Tibial artery (tissue), 4 donors: ENCODE measurements around the gene PLEKHN1.

ENCODE experiments used
- DNase-seq, 2 donors: peaks; one replicate each; pipeline ENCODE4 v3.0.0-alpha.2; 2019
- H3K27ac ChIP-seq, 2 donors: fragments of 200-600 bp; sonication (generic) in 1 of 2; 1 replicate in 1 of 2; 2 replicates in 1 of 2; pipeline ENCODE4 v1.5.1; 2018 to 2019; ENCODE audit warnings: mild to moderate bottlenecking in 1 of 2
- H3K27me3 ChIP-seq, 2 donors: fragments of 200-600 bp; sonication (generic) in 1 of 2; one replicate each; pipeline versions ENCODE4 v1.5.1 to v1.6.0; 2016 to 2019
- H3K36me3 ChIP-seq, 3 donors: fragments of 200-600 bp; sonication (generic) in 2 of 3; one replicate each; pipeline ENCODE4 v1.5.1; 2016 to 2019; ENCODE audit warnings: mild to moderate bottlenecking in 2 of 3
- H3K4me1 ChIP-seq, 4 donors: fragments of 200-600 bp; sonication (generic) in 2 of 4; 1 replicate in 3 of 4; 2 replicates in 1 of 4; pipeline ENCODE4 v1.5.1; 2016 to 2019
- H3K4me3 ChIP-seq, 2 donors: fragments of 200-600 bp; sonication (generic) in 1 of 2; 1 replicate in 1 of 2; 2 replicates in 1 of 2; pipeline ENCODE4 v1.5.1; 2018 to 2019; ENCODE audit warnings: mild to moderate bottlenecking in 2 of 2
- H3K9me3 ChIP-seq, 3 donors: fragments of 200-600 bp; sonication (generic) in 1 of 3; one replicate each; pipeline ENCODE4 v1.5.1; 2016 to 2019
- intact Hi-C: fragments of 100-400 bp; cut with DNase I; formaldehyde crosslinking; loops from one replicate; pipeline ENCODE4 v1.15.0; 2023; ENCODE audit warnings: low total_unique reads
- TF ChIP-seq, protein P1 (sequence below), 2 experiments: fragments of 200-600 bp in 1 of 2; fragments of 450-650 bp in 1 of 2; IDR thresholded peaks; one replicate each; pipeline ENCODE4 v1.5.1; 2017 to 2019; ENCODE audit warnings: antibody characterized with exemption in 2 of 2, mild to moderate bottlenecking in 1 of 2, moderate library complexity in 1 of 2

PLEKHN1 gene

GRCh38 chr1:936348-937264 is 29.7 kb upstream of the PLEKHN1 start:
- H3K4me3 ChIP-seq = no peak overlapping the region
- intact Hi-C loops = no loop called here
- no peaks in the 10 kb centered on the region for H3K36me3 ChIP-seq
- TF ChIP-seq, protein P1, sequence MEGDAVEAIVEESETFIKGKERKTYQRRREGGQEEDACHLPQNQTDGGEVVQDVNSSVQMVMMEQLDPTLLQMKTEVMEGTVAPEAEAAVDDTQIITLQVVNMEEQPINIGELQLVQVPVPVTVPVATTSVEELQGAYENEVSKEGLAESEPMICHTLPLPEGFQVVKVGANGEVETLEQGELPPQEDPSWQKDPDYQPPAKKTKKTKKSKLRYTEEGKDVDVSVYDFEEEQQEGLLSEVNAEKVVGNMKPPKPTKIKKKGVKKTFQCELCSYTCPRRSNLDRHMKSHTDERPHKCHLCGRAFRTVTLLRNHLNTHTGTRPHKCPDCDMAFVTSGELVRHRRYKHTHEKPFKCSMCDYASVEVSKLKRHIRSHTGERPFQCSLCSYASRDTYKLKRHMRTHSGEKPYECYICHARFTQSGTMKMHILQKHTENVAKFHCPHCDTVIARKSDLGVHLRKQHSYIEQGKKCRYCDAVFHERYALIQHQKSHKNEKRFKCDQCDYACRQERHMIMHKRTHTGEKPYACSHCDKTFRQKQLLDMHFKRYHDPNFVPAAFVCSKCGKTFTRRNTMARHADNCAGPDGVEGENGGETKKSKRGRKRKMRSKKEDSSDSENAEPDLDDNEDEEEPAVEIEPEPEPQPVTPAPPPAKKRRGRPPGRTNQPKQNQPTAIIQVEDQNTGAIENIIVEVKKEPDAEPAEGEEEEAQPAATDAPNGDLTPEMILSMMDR (IDR thresholded peaks at IDR 0.05) = no peak
- no peak overlapping the region for H3K27ac ChIP-seq
- peaks cover 0 to 32% (median 20%) of the 10 kb centered on the region in 4 donors for H3K4me1 ChIP-seq
- no peak for DNase-seq
- H3K9me3 ChIP-seq = no peaks in the 10 kb centered on the region
- peaks cover 0 to 75% of the 10 kb centered on the region in 2 donors for H3K27me3 ChIP-seq

GRCh38 chr1:937521-937920 is 28.8 kb upstream of the PLEKHN1 start:
- peaks cover 0 to 41% (median 29%) of the 10 kb centered on the region in 4 donors for H3K4me1 ChIP-seq
- no peak overlapping the region for H3K27ac ChIP-seq
- no peaks in the 10 kb centered on the region for H3K9me3 ChIP-seq
- intact Hi-C loops = no loop called here
- H3K27me3 ChIP-seq = peaks cover 0 to 84% of the 10 kb centered on the region in 2 donors
- TF ChIP-seq, protein P1 (IDR thresholded peaks at IDR 0.05) = no peak
- no peak overlapping the region for H3K4me3 ChIP-seq
- no peaks in the 10 kb centered on the region for H3K36me3 ChIP-seq
- DNase-seq = no peak

DNA sequence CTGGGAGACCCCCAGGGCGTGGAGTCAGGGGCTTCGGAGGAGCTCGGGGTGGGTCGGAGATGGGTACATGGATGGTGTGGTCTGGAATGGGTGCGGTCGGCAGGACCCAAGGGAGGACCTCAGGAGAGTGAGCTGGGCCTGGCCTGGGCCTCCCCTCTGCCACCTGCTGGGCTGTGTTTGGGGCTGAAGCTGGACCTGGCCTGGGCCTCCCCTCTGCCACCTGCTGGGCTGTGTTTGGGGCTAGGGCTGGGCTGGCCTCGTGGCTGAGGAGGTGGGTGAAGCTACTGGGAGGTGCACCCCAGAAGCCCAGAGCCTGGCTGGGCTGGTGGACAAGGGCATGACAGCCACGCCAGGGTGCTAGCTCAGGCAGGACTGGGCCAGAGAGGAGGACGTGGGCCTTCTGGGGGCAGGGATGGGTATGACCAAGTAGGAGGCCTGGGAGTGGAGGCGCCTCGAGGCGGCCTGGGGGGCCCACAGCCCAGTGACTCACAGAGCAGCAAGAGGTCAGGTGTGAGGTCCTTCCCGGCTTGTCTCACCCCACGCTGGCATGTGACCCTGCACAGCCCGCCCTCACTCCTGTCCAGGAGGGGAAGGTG is 28.1 kb upstream of the PLEKHN1 start:
- no peak for DNase-seq
- intact Hi-C loops = no loop called here
- Histone ChIP-seq H3K36me3 (no peaks in the 10 kb centered on the region), H3K4me1 (peaks cover 0 to 46% (median 33%) of the 10 kb centered on the region in 4 donors), H3K4me3 (no peak overlapping the region), H3K27me3 (peaks cover 0 to 85% of the 10 kb centered on the region in 2 donors), H3K9me3 (no peaks in the 10 kb centered on the region), H3K27ac (no peak overlapping the region)
- TF ChIP-seq, protein P1 (IDR thresholded peaks at IDR 0.05) = peak; percentile 17 to 27

GRCh38 chr1:938711-939489 is 27.4 kb upstream of the PLEKHN1 start:
- intact Hi-C loops = no loop called here
- DNase-seq = no peak
- peaks cover 0 to 46% (median 33%) of the 10 kb centered on the region in 4 donors for H3K4me1 ChIP-seq
- no peaks in the 10 kb centered on the region for H3K9me3 ChIP-seq
- TF ChIP-seq, protein P1 (IDR thresholded peaks at IDR 0.05) = no peak
- no peak overlapping the region for H3K4me3 ChIP-seq
- peaks cover 0 to 4% (median 0%) of the 10 kb centered on the region in 3 donors for H3K36me3 ChIP-seq
- H3K27ac ChIP-seq = no peak overlapping the region
- peaks cover 0 to 81% of the 10 kb centered on the region in 2 donors for H3K27me3 ChIP-seq

DNA sequence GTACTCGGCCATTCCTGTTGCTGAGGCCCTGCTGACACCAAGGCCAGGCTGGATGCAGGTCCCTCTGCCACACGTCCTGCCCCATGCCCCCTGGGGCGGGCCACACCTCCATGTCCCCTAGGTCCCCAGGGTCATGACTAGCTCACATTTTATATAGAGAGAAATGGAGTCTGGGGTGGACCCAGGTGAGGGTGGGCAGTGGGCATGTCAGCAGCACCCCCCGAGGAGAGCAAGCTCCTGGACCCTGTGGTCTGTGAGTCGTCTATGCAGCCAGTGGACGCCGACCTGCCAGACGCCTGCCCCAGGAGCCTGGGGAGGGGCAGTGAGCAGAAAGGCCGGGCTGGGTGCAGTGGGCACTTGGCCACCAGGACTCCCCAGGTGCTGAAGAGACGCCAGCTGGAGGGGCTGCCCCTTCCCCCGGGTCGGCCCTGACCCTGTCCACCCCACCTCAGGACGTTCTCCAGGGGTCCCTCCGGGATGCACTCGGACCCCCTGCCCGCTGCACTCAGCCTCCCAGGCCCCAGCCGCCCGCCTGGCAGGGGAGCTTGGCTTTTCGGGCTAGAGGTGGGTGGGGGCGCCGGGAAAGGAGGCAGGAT is 26.7 kb upstream of the PLEKHN1 start:
- intact Hi-C loops = no loop called here
- peak overlapping the region; percentile 43 to 57 for H3K4me3 ChIP-seq
- peaks cover 0 to 10% (median 0%) of the 10 kb centered on the region in 3 donors for H3K36me3 ChIP-seq
- no peaks in the 10 kb centered on the region for H3K9me3 ChIP-seq
- peak overlapping the region in 1 of 2 donors; percentile 35 for H3K27ac ChIP-seq
- H3K4me1 ChIP-seq = peaks cover 0 to 46% (median 33%) of the 10 kb centered on the region in 4 donors
- TF ChIP-seq, protein P1 (IDR thresholded peaks at IDR 0.05) = no peak
- no peak for DNase-seq
- peaks cover 0 to 81% of the 10 kb centered on the region in 2 donors for H3K27me3 ChIP-seq
